Suprapubic skin (tissue), 4 donors: ENCODE measurements around the gene CD19. TPM values are rescaled to one million over a fixed set of nuclear protein-coding genes. Genes with fewer than 3 reads are reported as not detected.

ENCODE experiments used
- DNase-seq, 2 donors: peaks; one replicate each; pipeline ENCODE4 v3.0.0-alpha.2; 2019; ENCODE audit warnings: low spot score in 2 of 2
- H3K27ac ChIP-seq: fragments of 200-600 bp; sonication (generic); one replicate; pipeline ENCODE4 v1.5.1; 2019
- H3K27me3 ChIP-seq: fragments of 200-600 bp; sonication (generic); one replicate; pipeline ENCODE4 v1.5.1; 2019
- H3K36me3 ChIP-seq: fragments of 200-600 bp; sonication (generic); one replicate; pipeline ENCODE4 v1.5.1; 2019
- H3K4me1 ChIP-seq: fragments of 200-600 bp; sonication (generic); one replicate; pipeline ENCODE4 v1.5.1; 2019
- H3K4me3 ChIP-seq: fragments of 200-600 bp; sonication (generic); one replicate; pipeline ENCODE4 v1.5.1; 2019; ENCODE audit warnings: mild to moderate bottlenecking
- H3K9me3 ChIP-seq: fragments of 200-600 bp; sonication (generic); one replicate; pipeline ENCODE4 v1.5.1; 2019
- CTCF ChIP-seq, 2 donors: fragments of 200-600 bp in 1 of 2; fragments of 450-650 bp in 1 of 2; sonication (generic) in 1 of 2; IDR thresholded peaks; one replicate each; pipeline ENCODE4 v1.5.1; 2016 to 2019; ENCODE audit warnings: antibody characterized with exemption in 2 of 2, mild to moderate bottlenecking in 1 of 2, moderate library complexity in 1 of 2
- EP300 ChIP-seq: sonication (generic); formaldehyde crosslinking; IDR thresholded peaks from one replicate; pipeline ENCODE4 v1.6.1; 2017; ENCODE audit warnings: antibody characterized with exemption
- POLR2A ChIP-seq, 2 donors: fragments of 450-650 bp; IDR thresholded peaks; one replicate each; pipeline ENCODE4 v1.6.1; 2017; ENCODE audit warnings: antibody characterized with exemption in 2 of 2, mild to moderate bottlenecking in 2 of 2, moderate library complexity in 2 of 2
- POLR2AphosphoS5 ChIP-seq, 3 donors: sonication (generic); formaldehyde crosslinking; IDR thresholded peaks; one replicate each; pipeline ENCODE4 v1.6.1; 2017; ENCODE audit warnings: antibody characterized with exemption in 3 of 3
- WGBS: methylation state at CpG from one replicate; pipeline ENCODE4 v1.1.5; 2018; 5-methylcytosine and 5-hydroxymethylcytosine counted together
- total RNA-seq, 4 donors: library from RNA; depleted of rRNA; stranded (reverse); fragments of >200 nt; gene quantifications; one replicate each; pipeline ENCODE4 v1.1.0, GENCODE V29; 2016

The CD19 gene
- total RNA-seq, 4 donors from 2014 or later = 0.47 to 2.0 TPM; not detected in 2

DNA sequence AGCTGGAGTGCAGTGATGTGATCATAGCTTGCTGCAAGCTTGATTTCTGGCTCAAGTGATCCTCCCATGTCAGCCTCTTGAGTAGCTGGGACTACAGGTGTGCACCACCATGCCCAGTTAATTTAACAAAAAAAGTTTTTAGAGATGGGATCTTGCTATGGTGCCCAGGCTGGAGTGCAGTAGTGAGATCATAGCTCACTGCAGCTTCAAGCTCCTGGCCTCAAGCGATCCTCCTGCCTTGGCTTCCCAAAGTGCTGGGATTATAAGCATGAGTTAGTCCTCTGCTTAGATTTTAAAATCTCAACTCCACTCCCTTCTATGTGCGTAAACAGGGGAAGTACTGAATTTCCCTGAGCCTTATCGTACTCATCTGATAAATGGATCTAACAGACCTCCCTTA is 13.1 kb upstream of the CD19 start:
- Histone ChIP-seq H3K4me1 (peaks cover 3% of the 10 kb centered on the region), H3K36me3 (peaks cover 52% of the 10 kb centered on the region), H3K4me3 (no peak overlapping the region), H3K27me3 (no peaks in the 10 kb centered on the region), H3K27ac (no peak overlapping the region), H3K9me3 (no peaks in the 10 kb centered on the region)
- no peak for DNase-seq
- 100% methylated on average over 3 of the region's 3 CpGs for WGBS
- TF ChIP-seq POLR2A (IDR thresholded peaks at IDR 0.05) (no peak), POLR2AphosphoS5 (IDR thresholded peaks at IDR 0.05) (no peak), EP300 (no peak), CTCF (IDR thresholded peaks at IDR 0.05) (no peak)

DNA sequence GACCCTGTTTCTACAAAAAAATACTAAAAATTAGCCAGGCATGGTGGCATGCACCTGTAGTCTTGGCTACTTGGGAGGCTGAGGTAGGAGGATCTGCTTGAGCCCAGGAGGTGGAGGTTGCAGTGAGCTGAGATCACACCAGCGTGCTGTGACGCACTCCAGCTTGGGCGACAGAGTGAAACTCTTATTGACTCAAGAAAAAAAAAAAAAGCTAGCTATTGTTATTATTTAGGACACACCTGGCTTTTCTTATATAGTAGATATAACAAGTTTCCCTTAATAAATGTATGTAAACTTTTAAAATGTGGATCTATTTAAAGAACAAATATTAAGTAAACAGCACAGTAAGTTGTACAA is 8.6 kb upstream of the CD19 start:
- peaks cover 23% of the 10 kb centered on the region for H3K36me3 ChIP-seq
- no peak overlapping the region for H3K4me3 ChIP-seq
- no peak for TF ChIP-seq CTCF (IDR thresholded peaks at IDR 0.05)
- TF ChIP-seq POLR2AphosphoS5 (IDR thresholded peaks at IDR 0.05) = no peak
- no peak for TF ChIP-seq EP300
- TF ChIP-seq POLR2A (IDR thresholded peaks at IDR 0.05) = no peak
- no peaks in the 10 kb centered on the region for H3K9me3 ChIP-seq
- H3K27ac ChIP-seq = peak overlapping the region; percentile 95
- no peak for DNase-seq
- 91% methylated on average over 3 of the region's 3 CpGs for WGBS
- no peaks in the 10 kb centered on the region for H3K27me3 ChIP-seq
- peaks cover 18% of the 10 kb centered on the region for H3K4me1 ChIP-seq

DNA sequence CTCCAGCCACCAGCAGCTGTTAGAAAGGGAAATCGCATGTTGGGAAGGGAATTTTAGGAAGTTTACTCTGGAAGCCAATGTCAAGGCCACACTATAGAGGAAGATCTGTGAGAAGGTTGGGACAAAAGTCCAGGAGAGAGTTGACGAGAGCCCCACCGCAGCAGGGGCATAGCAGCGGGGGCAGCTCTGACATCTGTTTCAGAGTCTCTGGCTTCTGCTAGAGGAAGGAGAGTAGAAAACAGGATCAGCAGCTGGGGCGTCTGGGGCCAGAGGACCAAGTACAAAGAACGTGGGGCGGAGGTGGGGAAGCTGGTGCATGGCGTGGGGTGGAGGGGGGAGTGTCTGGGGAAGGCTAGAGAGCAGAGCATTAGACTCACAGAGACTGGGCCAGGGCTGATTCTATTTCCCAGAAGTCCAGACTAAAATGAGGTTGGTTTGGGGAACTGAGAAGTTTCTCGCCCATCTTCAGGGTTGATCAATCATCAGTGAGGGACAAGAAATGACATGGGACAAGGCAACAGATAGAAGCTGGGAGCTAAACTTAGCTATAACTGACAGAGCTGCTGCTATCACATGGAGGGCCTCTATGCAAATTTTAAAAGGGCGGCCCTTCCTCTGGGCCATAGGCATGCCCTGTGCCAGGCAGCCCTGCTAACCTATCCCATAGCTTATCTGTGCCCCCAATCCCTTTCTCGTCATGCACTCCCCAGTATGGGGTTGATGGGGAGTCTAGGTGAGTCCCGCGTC is 7.9 kb upstream of the CD19 start:
- peaks cover 18% of the 10 kb centered on the region for H3K4me1 ChIP-seq
- WGBS = 54% methylated on average over 13 of the region's 13 CpGs

DNA sequence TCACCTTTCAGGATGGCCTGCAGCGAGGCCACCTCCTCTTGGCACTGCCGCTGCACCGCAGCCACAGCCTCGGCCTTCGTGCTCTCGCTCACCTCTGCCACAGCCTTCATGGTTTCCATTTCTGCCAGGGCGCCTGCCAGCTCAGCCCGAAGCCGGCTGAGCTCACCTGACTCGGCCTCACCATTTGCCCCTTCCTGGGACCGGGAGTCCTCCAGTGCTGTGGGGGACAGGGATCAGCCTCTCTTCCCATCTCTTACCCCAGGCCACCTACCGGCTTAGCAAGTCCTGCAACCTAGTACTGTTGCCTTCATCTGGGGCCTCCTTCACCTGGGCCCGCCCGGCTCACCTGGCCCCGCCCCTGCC is 7.4 kb upstream of the CD19 start:
- no peaks in the 10 kb centered on the region for H3K27me3 ChIP-seq
- H3K9me3 ChIP-seq = no peaks in the 10 kb centered on the region
- DNase-seq = no peak
- peak overlapping the region; percentile 70 for H3K4me3 ChIP-seq
- 31% methylated on average over 15 of the region's 15 CpGs for WGBS
- peaks cover 11% of the 10 kb centered on the region for H3K36me3 ChIP-seq
- H3K4me1 ChIP-seq = peaks cover 18% of the 10 kb centered on the region
- H3K27ac ChIP-seq = peak overlapping the region; percentile 95
- TF ChIP-seq POLR2AphosphoS5 (IDR thresholded peaks at IDR 0.05) (no peak), CTCF (IDR thresholded peaks at IDR 0.05) (peak in 1 of 2 donors; percentile 11)

More for the DNA sequence above, 7.9 kb upstream of the CD19 start:
- Histone ChIP-seq H3K36me3 (peaks cover 17% of the 10 kb centered on the region), H3K4me3 (peak overlapping the region; percentile 70), H3K27ac (peak overlapping the region; percentile 95), H3K27me3 (no peaks in the 10 kb centered on the region), H3K9me3 (no peaks in the 10 kb centered on the region)
- no peak for TF ChIP-seq EP300
- TF ChIP-seq POLR2AphosphoS5 (IDR thresholded peaks at IDR 0.05) = no peak
- TF ChIP-seq POLR2A (IDR thresholded peaks at IDR 0.05) = no peak
- TF ChIP-seq CTCF (IDR thresholded peaks at IDR 0.05) = no peak
- DNase-seq = peak in 1 of 2 donors; percentile 59

- H3K36me3 ChIP-seq = peaks cover 6% of the 10 kb centered on the region
- peak within 1 kb of the TSS; percentile 70 for H3K4me3 ChIP-seq
- no peaks in the 10 kb centered on the region for H3K27me3 ChIP-seq
- 1% methylated on average over 49 of the region's 66 CpGs for WGBS
- no peak for TF ChIP-seq POLR2A (IDR thresholded peaks at IDR 0.05)
- peak in 1 of 3 donors; percentile 44 for TF ChIP-seq POLR2AphosphoS5 (IDR thresholded peaks at IDR 0.05)
- TF ChIP-seq EP300 = no peak
- peak within 1 kb of the TSS; percentile 95 for H3K27ac ChIP-seq
- DNase-seq = peak; percentile 95
- H3K4me1 ChIP-seq = peaks cover 18% of the 10 kb centered on the region
- no peaks in the 10 kb centered on the region for H3K9me3 ChIP-seq
These were observed 6.9 kb upstream of the CD19 start, which contains the start of gene RABEP2 for GRCh38 chr16:28924762-28925385. Gene RABEP2, minus strand, starts transcription at chr16:28925238. Its CDS starts 75 bp downstream, at chr16:28925163.
